Activated CD8-positive, alpha-beta memory T cell treated with anti-CD3 and anti-CD28 coated beads, Interleukin-2, amount 50 U/mL, for 48 hours (primary cell): Measurements from ENCODE around the gene GSPT1.

Experiments used
- DNase-seq: peaks from one replicate; pipeline ENCODE4 v3.0.0-alpha.2; 2020

Gene GSPT1

DNA sequence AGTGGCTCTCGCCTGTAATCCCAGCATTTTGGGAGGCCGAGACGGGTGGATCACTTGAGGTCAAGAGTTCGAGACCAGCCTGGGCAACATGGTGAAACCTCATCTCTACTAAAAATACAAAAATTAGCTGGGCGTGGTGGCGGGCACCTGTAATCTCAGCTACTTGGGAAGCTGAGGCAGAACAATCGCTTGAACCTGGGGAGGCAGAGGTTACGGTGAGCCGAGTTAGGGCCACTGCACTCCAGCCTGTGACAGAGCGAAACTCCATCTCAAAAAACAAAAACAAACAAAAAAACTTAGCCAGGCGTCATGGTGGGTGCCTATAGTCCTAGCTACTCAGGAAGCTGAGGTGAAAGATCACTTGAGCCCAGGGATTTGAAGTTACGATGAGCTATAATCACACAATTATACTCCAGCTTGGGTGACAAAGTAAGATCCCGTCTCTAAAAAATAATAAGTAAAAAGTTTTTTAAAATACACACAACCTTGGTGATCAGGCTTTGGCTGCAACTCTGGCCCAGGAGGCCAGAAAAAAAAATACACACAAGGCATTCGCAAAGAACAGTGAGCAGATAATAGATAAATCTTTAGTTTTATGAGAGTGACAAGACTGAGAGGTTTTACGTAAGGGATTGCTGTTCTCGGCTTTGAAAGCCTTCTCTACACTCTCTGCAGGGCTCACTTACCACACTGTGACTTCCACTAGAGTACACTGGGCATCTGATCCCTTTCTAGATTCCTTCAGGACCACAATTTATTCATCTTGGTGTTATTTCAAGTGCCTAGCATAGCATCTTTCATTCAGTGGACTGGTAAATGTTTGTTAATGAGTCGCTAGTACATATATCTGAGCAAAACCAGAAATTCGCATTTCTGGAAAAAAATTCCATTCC is 5.9 kb downstream of the GSPT1 start:
- DNase-seq = no peak

DNA sequence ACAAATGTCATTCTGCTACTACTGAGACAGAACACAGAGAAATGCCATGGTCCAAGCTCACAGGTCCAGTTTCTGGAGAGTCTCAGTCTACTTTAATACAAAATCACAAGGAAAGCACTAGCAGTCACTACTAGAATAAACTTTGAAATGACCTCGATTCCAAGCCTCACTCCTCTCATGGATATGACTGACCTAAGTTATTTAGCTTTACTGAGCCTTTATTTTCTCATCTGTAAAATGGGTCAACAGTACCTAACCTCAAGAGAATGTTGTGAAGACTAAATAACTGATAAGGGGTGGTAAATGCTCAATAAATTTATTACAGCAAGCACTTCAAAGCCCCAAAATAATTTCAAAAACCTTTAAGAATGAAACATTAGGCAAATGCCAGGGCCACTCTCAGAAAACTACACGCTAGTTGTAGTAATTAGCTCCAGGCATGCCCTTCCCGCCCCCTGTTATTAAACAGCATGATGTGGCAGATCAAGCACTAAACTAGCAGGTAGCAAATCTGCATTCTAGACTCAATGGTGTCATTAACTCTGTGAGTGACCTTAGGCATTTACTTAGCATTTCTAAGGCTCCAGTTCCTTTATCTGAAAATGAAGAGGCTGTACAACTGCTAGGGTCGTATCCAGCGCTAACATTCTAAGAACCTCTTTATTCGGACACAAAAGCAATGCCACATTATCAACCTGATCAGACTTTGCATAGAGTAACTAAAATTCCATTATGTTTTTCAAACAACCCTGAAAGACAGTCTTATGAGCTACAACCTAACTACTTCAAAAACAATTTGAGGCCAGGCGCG is 8.4 kb downstream of the GSPT1 start:
- DNase-seq = no peak

DNA sequence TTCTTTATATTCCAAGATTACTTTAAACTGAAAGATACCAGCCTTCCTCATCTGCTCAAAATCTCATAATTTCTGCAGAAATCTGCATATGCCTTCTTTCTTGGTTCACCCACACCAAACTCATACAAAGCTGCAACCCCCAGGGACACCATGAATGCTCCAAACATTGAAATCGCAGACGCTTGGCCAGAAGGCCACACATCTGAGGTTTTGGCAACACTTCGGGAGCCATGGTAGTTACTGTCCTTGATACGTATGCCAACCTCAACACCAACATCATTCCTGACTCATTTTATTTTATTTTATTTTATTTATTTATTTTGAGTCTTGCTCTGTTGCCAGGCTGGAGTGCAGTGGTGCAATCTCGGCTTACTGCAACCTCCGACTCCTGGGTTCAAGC is 11.8 kb downstream of the GSPT1 start:
- DNase-seq = no peak

DNA sequence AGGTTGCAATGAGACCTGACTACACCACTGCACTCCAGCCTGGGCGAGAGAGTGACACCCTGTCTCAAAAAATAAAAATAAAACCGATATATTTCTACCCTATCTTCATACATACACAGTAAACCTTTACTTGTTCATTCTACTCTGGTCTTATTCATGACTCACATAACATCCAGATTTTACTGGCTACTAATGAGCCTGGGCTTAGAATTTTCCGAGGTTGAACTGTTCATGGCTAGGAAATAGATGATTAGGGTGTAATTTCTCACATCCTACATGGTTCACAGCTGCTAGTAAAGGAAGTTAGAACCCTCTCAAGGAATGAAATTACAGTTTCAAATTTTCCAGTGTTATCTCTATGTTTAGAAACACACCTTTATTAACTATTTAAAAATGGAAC is 14.7 kb downstream of the GSPT1 start:
- DNase-seq = no peak

DNA sequence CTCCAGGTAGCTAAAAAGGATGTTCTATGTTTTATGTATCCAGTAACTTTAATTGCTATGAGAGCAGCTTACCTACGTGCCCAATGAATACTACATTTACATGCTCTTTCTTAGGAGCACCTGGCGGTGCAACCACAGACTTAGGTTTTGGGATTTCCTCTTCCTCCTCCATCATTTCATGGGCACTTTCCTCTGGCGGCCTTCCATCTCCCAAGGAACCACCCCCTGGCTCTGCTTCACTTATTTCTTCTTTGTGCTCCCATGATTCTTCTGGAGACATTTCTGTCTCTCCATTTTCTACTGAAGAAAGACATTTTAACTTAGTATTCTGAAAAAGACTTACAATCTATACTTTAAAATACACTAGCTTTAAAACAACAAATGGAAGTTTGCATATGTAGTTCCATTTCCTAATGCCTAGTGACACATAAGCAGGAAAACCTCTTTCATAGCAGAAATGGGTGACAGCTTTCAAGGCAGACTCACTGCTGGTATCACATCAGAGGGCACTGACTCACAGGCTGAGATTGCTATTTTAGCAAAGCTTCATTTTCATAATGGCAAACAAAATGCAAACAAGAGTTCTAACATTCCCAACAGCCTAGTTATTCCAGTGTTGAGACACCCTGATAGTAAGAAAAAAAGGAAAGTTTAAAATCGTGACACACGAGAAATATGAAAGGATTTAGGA is 19.1 kb downstream of the GSPT1 start:
- no peak for DNase-seq

DNA sequence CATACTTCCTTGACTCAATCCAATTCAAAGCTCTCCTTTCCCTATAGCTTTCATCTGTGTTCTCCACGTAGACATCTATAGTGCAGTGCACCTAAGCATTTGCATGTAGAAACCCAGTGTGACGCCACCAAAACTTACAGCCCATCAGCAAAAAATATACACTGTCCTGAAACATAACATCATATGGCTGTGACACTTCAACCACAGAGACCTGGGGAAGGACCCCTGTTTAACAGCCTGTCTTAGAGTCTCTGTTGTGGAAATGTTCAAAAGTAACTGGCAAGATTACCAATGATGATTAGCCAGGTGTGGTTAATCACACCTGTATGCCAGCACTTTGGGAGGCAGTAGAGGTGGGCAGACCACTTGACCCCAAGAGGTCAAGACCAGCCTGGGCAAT is 22.2 kb downstream of the GSPT1 start:
- DNase-seq = no peak

DNA sequence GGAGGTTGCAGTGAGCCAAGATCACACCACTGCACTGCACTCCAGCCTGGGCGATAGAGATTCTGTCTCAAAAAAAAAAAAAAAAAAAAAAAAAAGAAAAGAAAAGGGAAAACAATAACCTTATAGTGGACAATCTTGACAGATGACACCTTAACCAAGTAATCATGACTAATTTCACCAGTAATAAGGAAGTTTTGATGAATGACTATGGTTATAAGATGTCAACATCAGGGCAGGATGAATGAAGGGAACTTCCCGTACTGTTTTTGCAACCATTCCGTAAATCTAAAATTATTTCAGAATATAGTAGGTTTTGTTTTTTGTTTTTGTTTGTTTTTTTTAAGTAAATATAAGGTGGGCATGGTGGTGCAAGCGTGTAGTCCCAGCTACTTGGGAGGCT is 23.0 kb downstream of the GSPT1 start:
- no peak for DNase-seq

DNA sequence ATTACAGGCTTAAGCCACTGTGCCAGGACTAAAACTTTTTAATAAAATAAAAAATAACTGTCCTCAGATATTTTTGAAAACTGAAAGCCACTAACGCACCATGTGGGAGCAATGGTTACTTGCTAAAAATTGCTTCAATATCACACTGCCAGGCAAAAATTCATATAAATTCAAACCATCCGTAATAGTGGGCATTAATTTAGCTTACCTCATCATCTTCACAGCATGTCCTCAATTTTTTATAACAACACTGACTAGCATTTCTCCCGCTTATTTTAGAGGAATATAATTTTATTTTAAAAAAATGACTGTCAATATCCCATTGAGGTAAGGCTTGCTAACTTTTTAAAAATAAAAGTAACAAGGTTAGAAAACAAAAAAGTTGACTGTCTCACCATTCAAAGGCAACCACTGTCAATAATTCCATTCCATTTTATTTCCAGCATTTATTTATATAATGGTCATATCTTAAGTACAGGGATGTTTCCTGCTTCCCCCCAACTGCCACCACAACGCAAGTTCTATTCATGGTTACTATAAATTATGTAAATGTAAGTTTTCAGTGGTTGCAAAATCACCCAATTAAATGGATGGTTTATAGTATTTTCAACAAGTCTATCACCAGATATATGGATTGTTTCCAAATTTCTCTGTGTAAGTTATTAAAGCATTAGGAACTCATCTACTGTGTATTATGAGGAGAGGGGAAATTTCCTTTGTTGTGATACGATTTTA is 25.4 kb downstream of the GSPT1 start:
- DNase-seq = no peak

DNA sequence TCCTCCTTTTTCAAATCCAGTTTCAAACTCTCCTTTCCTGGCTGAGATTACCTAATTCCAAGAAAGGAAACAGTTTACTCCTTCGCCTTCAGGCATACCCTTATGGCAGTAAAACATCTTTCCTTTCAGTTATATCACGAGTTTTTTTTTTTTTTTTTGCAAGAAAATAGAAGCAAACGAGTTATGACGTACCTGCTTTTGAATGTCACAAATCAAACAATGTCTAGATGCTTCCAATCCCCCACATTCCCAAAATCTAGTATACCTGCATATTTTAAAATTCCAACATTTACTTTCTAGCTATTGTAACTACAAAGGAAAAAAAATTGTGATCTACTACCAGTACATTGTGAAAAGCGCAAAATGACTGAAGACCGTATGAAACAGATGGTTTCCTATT is 28.9 kb downstream of the GSPT1 start:
- DNase-seq = no peak

DNA sequence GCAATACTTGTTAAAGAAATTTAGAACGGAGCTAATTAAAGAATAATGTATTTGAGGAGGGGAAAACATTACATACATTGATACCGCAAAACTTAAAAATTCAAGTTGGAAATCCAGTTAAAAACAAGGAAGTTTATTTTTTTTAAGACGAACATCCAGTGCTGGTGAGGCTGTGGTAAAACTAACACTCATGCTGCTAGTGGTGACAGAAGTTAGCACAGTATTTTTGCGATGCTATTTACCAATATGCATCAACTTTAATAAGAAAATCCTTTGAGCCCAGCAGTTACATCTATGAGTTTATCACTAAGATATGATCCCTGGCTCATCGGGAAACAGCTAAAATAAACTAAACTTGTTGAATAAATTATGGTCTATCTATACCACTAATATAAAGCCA is 31.7 kb downstream of the GSPT1 start:
- no peak for DNase-seq

DNA sequence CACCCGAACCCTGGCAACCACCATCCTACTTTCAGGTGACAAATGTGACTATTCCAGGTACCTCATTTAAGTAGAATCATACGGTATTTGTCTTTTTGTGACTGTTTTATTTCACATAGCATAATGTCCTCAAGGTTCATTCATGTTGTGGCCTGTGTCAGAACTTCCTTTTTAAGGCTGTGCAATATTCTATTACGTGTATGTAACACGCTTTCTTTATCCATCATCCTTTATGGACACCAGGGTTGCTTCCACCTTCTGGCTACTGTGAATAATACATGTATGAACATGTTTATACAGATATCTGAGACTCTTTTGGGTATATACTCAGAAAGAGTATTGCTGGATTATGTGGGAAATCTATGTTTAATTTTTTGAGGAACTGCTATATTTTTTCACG is 35.7 kb downstream of the GSPT1 start:
- no peak for DNase-seq

DNA sequence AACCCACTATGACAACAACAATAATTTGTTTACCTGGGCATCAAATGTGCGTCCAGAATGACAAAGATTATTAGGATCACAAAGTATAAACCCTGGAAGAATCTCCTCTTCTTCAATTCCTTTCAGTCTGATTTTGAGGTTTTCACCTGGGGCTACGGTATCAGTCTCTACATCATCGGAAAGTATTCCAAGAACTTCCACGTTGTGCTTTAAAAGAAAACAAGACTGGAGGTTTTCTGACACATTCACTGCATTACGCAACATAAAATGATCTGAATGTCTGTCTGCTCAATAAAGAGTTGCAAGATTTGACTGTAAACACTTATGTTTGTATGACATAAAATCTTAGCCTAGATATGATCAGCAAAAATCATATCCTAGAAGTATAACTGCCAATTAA is 38.4 kb downstream of the GSPT1 start:
- DNase-seq = no peak

DNA sequence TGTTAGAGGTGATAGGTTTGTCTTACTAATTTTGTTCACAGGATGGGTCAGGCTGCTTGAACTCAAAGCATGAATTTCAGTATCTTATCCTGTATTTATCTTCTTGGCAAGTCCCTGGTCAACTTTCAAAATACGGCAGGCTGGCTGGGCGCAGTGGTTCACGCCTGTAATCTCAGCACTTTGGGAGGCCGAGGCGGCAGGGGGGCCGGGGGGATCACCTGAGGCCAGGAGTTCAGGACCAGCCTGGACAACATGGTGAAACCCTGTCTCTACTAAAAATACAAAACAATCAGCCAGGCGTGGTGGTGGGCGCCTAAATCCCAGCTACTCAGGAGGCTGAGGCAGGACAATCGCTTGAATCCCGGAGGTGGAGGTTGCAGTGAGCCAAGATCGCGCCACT is 39.5 kb downstream of the GSPT1 start:
- DNase-seq = no peak

DNA sequence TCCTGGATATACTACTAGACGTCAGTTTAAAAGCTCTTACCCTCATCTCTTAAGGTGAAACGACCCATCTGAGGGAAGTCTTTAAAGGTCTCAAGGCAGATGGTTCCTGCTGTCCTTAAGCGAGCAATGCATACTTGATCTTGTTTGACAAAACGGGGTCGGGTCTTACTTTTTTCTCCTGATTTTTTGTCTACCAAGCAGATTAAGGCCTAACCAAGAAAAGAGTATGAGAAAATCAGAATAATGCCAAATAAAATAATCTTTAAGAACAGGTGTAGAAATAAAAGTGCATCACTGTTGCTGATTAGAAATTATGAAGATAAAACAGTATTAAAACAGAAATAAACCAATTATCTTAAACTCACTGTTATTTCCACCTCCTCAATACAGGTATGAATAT is 40.0 kb downstream of the GSPT1 start:
- DNase-seq = no peak

DNA sequence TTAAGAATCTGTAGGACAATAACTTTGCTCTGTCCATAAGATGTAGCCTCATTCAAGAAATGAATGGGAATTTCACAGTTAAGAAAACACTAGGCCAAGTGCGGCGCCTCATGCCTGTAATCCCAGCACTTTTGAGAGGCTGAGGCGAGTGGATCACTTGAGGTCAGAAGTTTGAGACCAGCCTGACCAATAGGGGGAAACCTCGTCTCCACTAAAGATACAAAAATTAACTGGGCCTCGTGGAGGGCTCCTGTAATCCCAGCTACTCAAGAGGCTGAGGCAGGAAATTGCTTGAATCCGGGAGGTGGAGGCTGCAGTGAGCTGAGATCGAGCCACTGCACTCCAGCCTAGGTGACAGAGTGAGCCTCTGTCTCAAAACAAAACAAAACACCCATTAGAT is 44.6 kb downstream of the GSPT1 start:
- DNase-seq = no peak

DNA sequence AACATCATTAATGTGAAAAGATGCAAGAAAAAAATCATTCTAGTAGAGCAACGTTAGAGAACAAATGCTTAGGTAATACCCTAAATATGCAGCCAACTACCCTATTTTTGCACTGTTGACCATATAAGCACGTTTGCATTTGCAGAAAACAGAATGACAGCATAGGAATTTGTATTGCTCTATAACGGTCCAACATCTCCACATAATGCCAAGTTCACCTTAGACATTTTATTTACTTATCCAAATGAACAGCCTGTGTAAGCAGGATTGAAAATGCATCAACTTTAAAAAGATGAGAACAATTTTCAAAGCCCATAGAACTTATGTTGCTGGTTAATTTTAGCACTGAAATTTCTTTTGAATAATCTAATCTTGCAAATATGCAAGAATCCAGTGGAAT is 45.4 kb downstream of the GSPT1 start:
- DNase-seq = no peak

DNA sequence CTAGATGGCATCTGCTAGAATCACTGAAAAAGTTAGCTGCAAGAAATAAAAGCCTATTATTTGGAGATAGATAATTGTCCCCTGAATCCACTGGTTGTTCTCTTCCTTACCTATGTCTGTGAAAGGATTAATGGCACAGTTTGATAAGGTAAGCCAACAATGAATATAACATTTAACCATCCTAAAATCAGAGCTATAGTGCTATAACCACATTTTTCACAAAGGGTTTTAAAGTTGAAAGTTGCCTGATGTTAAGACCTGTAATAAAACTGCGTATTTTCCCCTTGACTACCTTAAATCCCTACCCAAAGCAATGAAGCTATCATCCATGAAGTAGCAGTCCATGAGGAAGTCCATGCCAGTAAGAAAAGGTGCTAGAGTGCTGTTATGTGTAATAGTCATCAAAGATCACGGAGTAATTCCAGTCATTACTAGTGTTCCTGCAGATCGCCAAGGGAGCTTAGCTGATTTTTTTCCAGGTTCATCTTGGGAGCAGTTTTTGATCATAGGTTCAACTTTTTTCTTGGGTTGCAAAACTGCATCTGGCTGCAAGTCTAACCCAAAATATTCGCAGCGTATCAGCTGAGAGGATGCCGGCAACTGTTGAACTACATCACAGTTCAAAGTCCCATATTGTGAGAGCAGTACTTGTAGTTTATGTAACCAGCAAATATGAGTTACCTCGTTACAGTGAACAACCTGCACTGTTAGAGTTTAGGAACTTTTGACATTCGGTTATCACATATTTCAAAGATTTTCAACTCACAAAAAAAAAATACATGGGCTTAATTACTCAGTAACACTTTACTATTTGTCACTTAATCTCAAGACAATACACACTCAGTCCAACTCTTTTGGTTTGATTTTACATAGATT is 46.2 kb downstream of the GSPT1 start:
- no peak for DNase-seq

DNA sequence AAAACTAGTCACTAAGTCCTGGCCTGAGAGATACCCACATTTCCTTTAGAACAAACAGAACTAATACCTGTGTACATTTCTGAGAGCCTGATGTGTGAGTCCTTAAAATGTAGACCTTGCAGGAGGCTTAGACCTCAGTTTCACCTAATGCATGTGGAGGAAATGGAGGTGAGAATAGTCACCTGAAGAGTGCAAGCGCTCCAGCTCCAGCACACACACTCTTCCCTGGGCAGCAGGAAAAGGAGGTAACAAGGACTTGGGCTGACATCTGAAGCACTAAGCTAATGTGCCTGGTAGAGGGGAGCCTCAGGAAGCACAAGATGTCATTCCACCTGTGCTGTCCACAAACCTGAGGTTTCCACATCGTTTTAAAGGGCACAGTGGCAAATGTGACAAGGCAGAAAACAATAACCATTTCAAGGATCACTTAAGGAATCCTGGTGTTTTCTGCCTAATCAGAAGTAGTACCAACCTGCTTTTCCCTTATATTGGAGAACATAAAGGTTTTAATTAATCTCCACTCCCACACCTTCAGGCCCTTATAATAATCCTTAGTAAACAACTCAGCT is 47.3 kb downstream of the GSPT1 start:
- DNase-seq = no peak

DNA sequence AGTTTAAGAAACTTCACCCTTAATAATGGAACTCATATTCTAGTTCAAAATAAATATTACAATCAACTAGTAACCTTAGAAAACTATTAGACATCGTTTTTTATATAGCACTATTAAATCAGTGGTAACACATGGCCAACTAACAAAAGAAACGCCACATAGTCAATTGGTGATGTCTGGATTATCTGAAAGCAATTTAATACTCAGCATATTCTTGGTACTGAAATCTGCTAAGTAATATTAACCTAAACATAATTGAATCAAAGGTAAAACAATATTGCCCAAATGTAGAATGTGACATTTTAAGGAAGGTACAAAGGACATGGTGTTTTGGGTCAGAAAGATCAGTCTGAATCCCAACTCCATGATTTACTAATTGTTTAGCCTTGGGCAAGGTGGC is 53.3 kb downstream of the GSPT1 start:
- no peak for DNase-seq

DNA sequence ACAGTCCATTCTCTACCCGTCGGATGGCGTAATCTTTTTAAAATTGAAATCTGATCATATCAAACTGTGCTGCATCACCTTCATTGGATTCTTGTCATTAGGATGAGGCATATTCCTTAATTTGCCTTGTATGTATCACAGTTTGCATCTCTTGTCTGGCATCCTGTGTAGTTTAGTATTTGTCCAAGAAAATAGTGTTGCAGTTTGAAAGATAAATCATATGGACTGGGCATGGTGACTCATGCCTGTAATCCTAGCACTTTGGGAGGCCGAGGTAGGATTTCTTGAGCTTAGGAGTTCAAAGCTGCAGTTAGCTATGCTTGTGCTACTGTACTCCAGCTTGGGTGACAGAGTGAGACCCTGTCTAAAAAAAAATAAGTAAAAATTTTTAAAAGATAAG is 58.6 kb downstream of the GSPT1 start:
- DNase-seq = no peak

DNA sequence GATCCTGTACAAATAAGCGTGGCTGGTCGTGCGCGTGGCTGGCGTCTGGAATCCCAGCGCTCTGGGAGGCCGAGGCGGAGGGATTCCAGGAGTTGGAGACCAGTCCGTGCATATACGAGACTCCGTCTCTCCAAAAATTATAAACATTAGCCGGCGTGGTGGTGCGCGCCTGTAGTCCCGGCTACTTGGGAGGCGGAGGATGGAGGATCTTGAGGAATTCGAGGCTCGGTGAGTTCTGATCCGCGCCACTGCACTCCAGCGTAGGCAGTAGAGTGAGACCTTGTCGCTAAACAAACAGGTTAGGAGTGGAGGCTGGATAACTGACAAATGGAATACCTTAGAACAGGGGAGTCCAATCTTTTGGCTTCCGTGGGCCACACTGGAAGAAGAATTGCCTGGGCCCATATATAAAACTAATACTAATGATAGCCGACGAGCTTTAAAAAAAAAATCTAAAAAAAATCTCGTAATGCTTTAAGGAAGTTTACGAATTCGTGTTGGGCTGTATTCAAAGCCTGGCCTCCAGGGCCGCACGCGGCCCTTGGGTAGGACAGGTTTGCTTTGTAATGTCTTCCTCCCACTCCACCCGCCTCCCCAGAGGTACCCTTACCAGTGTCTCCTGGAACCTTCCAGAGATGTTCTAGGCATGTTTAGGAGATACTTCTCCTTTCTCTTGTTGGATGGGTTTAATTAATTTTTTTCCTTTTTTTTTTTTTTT is 63.5 kb downstream of the GSPT1 start:
- DNase-seq = no peak
